NCI-H1417 treated with DMSO at 0.1 percent for 48 hours (cell line): Measurements from ENCODE around the gene SPATA24.
"Not testable (repeated sequence)": the region's sequence is repeated elsewhere in the genome, so short reads cannot be mapped to it uniquely, and the experiment has no call there.

Experiments
- DNase-seq: peaks from one replicate; lab custom pipeline; 2025; lab: John Stamatoyannopoulos, UW

The SPATA24 gene

DNA sequence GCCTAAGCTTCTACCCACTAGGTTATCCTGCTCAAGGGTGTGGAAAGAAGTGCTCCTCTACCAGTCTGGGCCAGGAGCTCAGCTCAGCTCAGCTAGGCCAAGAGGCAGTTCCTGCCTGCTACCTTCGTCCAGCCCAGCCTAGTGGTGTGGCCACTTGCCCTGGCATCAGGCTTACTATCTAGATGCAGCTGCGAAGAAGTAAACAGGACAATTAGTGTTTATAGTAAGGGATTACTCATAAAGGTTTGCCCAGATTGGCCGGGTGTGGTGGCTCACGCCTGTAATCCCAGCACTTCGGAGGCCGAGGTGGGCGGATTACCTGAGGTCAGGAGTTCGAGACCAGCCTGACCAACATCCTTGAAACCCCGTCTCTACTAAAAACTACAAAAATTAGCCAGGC is 12.8 kb upstream of the SPATA24 start:
- no peak for DNase-seq

DNA sequence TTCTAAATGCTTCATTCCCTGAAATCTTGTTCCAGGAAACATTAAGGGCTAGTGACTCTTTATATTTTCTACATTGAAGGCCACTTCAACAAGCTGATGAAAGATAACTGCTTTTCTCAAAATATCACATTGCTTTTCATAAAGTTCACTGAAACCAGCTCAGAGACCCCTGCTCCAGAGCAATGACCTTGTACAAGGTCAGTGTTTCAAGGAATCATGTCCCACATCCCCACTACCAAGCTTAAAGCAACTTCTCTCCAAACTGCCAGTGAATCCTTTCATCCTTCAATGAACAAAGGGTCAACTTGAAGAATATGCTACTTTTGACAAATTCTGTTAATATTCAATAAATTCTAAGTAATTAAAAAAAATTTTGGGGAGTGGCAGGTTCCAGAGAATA is 12.0 kb upstream of the SPATA24 start:
- DNase-seq = no peak

DNA sequence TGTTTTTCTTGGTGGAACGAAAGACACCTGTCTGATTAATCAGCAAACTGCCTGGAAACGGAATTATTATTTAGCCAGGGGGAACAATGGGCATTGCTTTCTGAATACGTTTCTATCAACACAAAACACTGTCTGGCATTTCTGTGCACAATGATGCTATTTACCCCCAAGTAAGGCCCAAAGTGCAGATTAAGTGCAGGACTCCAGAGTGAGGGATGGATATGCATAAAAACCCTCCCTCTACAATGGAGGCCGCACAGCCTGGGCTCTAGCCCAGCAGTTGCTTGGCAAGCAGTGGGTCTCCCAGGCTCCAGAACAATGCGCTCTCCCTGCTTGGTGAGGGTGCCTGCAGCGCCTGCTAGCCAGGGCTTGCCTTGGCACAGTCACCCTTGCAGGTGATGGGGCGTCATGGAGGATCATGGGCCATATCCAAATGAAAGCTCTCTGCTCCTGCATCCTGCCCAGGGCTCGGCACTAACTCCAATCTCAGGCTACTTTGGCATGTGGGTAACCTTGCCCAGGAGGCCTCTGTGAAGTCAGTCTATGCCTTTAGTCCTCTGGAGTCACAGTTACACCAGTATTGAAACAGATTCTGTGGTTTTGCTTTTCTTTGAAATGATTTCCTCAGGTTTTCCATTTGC is 11.5 kb upstream of the SPATA24 start:
- no peak for DNase-seq

DNA sequence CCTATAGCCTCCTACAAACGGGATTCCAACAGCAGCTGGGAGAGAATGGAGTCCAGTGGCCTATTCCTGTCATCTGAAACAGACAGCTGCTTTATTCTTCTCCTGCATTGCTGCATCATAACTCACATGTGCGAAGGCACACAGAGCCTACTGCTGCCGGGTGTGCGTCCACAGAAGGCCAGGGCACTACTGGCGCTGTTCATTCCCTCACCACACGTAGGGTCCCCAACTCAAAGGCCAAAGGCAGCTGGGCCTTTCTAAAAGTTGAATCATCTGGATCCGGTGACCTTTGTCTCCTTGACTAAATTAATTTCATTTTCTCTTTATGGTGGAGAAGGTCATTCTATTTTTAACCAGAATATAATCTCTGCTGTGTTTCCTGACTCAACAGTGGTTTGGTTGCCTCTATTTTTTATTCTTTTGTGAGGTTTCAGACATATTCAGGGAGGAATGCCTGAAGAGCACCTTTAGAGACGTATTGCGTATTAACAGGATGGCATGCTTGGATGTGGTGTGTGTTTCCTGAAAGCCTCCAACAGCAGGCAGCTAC is 10.8 kb upstream of the SPATA24 start:
- no peak for DNase-seq

DNA sequence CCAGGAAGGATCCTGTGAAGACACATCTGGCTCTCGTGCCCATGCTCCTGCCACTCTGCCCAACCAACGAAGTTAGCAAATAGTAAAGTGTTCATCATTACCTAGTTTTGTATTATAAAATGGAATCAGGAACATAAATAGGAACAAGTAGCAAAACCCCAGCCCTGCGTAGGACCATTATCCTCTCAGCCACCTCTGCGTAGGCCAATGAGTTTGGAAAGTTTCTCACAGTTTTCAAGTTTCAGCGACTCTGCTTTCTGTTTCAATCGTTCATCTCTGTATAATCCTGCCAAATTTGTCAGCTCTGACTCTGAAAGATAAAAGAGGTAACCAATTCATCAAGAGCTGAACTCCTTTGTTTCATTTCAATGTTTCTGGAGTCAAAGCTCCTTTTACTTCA is 10.1 kb upstream of the SPATA24 start:
- DNase-seq = no peak

DNA sequence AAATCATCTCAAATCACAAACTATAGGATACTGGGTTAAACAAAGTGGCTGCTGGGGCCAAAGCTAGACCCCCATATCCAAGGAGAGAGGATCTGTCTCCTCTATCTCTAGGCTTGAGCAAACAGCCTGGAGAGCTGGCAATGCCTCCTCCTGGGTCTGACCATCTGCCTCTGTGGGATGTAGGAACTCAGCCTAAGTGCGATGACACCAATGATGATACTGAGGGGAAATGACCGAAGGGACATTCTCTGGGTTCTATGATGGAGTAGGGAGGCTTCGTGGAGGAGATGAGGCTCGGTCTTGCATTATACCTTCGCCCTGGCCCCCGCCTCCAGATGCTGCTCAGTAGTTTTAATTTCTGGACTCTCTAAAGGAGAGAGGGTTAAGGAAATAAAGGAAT is 9.3 kb upstream of the SPATA24 start:
- DNase-seq = no peak

DNA sequence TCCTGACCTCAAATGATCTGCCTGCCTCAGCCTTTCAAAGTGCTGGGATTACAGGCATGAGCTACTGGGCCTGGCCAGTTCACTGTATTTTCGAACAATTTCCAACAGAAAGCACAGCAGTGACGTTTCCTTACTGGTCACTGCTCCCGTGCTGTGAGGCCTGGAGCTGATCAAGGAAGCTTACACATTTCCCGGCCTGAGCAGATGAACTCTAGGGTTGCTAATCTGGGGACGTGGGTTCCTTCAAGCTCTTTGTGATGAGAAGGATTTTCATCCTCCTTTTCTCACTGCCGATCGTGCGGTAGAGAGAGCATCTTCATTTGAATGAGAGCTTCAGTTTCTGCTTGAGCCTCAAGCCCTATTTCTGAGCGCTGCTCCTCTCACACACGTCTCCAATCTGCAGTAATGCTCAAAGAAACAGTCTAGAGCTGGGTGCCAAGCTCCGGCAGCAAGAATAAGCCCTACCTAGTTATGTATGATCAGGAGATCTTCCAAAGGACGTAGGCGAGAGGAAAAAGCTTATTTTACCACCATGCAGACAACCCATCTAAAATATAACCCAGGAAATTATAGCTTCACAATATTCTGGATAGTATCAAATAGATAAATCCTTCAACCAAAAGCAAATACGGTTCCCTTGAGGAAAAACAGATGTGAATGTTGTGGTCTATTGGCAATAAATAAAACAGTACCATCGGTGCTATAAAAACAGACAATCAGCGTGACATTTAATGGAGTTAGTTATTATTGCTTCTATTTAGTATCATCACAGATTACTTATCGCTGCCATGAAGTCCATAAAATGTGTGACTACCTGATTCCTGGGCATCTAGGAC is 7.3 kb upstream of the SPATA24 start:
- DNase-seq = no peak

DNA sequence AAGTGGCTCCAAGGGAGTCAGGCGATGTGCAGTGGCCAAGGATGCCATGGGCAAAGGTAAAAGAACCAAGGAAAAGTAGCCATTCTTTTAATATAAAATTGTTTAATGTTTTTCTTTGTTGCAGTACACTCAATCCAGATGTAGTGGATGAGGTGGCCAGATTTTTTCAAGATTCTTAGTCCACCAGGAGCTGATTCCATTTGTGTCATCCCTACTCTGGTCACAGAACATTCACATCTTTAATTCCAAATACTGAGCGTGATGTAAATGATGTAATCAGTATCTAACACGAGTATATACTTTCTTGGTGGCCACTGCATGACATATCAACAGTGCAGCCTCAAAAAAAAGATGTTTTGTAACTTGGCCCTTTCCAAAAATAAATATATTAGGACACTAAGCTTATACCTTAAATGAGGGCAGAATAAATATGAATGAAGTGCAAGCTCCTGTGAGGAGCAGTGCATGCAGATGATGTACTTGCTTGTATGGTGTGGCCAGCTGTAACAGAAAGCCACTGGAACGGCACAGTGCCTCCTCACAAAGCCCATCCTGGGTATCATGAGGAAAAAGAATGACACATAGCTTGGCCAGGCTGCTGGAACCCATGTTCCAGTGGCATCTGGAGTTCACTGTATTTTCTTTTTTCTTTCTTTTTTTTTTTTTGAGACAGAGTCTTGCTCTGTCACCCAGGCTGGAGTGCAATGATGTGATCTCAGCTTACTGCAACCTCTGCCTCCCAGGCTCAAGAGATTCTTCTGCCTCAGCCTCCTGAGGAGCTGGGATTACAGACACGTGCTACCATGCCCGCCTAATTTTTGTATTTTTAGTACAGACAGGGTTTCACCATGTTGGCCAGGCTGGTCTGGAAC is 6.5 kb upstream of the SPATA24 start:
- no peak for DNase-seq

DNA sequence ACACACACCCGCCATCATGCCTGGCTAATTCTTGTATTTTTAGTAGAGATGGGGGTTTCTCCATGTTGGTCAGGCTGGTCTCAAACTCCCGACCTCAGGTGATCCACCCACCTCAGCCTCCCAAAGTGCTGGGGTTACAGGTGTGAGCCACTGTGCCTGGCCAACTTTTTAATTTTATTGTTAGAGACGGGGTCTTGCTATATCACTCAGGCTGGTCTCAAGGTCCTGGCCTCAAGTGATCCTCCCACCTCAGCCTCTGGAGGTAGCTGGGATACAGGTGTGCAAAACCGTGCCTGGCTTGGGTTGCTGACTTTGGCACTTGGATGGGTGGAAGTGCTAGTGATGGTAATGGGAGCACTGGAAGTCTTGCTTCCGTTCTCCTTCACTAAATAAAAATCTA is 5.2 kb upstream of the SPATA24 start:
- not testable (repeated sequence) for DNase-seq

DNA sequence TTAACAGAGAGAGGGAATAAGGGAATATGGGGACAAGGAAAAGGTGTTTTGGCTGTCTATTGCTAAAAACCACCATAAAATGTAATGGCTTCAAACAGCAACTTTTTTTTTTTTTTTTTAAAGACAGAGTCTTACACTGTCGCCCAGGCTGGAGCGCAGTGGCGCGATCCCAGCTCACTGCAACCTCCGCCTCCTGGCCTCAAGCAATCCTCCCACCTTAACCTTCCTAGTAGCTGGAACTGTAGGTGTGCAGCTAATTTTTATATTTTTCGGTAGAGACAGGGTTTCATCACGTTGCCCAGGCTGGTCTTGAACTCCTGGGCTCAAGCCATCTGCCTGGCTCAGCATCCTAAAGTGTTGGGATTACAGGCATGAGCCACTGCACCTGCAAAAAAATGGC is 4.3 kb upstream of the SPATA24 start:
- DNase-seq = no peak

DNA sequence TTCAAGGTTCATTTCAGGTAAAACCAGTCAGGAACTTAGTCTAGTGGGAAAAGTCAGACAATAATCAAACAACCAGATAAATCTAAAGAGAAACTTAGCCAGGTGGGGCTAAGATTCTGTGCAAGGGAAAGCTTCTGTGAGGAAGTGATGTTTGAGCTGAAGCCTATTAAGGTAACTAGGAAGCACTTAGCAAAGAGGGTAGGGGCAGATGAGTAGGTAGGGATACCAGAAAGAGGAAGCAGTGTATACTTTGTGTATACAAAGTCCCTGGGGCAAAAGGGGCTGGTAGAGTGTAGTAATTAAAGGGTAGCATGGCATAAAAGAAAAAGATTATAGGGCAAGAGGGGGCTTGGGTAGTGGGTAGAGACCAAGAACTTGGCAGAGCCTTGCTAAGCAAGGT is 3.6 kb upstream of the SPATA24 start:
- DNase-seq = no peak

DNA sequence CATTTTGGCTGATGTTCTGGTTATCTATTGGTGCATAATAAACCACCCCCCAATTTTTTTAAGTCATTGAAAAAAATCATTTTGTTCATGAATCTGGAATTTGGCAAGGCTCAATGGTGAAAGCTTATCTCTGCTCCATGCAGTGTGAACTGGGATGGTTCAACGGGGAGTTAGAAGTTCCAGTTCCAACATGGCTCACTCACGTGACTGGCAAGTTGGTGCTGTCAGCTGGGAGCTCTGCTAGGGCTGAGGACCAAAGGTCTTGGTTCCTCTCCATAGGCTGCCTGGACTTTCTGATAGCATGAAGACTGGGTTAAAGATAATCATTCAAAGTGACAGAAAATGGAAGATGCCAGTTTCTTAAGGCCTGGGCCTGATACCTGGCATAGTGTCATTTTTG is 3.1 kb upstream of the SPATA24 start:
- DNase-seq = no peak

DNA sequence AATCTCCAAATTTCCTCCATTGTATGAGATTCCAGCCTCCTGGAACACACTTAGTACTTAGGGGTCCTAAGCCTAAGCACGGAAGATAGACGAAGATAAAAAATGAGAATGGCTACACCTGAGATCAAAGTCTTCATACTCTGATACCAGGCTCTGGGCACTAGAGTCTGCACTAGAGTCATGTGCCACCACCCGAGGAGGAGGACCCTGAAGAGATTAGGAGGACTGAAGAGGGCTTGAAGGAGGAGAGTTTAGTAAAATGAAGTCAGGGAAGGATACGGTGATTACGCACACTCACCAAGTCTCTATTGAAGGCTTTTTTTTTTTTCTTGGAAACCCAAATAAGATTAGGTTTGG is 573 bp upstream of the SPATA24 start:
- DNase-seq = no peak

DNA sequence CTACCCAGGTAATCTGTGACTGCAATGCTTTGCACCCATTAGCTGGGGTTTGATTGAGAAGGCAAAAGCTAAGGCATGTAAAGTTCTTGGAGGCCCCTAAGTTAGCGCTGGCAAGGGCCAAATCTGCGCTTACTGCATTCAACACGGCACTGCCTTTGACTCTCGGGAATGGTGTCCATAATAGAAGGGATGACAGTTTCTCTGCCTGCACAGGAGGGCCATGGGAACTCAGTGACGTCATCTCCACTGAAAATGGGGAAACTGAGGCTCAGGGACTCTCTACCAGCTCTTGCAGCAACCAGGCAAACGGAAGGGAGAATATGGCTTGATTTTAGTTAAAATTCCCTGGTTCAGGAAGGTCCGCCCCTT is 487 bp downstream of the SPATA24 start:
- no peak for DNase-seq

DNA sequence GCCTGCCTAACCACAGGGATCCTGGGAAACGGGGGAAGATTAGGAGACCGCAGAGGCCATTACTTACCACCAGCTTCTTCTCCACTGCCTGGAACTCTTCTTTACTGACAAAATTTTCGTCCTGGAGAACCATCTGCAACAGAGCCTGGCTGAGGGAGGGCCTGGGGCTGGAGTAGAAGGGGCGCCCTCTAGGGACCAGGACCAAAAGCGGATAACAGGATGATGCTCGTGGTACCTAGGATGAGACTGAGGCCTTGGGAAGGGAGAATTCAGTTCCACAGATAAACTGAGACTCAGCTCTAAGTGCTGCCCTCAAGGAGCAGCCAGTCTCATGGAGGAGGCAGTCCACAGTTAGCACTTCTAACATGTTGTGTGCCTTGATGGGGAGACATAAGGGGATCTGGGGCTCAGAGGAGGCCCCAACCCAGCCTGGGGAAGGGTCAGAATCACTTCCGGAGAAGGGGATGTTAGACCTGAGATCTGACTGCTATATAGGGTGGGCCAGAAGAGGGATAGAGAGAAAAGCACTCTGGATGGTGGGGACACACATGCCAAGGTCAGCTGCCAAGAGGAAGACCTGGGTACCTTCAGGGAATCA is 1.2 kb downstream of the SPATA24 start:
- DNase-seq = no peak

DNA sequence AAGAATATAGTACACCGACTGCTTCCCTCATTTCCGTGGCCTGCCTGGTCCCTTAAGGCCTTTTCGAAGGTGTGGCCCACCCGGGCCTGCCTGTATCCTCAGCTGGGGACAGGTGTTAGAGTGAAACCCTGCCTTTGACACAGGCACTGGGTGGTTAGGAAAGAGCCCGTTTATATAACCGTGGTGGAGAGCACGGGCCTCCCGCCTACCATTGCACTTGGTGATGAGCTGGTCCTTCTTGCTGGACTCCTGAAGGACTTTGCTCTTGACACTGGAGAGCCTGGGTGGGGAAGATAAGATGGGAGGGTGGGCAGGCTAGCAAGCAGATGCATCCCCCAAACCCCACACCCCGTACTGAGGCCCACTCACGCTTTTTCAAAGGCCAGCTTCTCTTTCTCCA is 2.3 kb downstream of the SPATA24 start:
- no peak for DNase-seq

DNA sequence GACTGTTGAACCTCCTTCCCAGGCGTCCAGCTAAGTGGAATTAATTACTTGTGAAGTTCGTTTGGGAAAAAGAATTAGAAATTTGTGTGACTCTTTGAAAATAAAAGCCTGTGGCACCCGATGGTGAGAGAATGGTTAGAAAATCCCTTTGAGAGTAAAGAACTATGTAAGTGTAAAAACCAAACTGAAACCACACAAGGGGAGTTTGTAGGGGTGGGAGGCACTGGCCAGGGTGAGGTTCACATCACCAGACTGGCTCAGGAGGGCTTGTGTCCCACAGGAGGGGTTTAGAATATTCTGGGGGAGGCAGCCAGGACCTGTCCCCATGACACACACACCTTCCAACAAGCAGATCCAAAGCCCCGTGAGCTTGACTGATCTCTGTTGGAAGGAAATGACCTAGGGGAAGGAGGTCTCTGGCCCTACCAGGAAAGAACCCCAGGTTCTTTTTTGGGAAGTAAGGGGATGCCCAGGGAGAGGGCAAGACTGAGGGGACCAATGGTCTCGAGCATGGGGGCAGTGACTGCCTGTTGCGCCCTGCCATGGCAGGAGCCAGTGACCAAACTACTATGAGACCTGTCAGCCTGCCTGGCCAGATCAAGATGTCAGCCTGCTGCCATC is 4.3 kb downstream of the SPATA24 start:
- DNase-seq = no peak

DNA sequence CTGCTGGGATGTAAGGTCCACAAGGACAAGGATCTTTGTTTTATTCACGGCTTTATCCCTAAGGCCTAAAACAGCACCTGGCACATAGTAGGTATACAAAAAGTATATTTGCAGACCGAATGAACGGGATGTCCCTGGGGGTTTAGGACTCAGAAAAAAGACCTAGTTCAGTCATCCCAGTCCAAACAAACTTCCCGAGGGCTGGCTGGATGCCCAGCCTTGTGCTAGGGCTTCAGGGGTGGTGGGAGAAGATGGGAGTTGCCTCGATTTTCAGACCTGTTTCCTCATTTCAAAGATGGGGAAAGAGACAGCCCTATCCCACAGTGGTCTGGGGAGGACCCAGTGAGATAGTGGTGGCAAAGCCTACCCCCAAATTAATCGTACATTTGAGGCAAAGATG is 6.0 kb downstream of the SPATA24 start:
- DNase-seq = no peak

DNA sequence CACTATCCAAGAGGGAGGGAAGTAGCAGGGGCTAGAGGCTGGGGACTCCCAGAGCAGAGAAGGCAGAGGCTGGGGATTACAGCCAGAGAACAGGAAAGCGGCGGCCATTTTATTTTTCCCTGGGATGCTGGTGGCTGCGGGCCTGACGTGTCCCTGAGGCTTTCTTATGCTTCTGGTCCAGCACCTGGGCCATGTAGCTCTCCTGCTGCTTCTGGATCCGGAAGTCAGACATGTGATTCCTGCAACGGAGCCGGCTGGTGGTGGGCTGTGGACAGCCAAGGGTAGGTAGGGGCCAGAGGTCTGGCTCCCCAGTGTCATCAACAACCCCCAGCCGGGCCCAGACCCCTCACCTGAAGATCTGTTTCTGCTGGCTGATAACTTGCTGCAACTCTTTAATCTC is 7.2 kb downstream of the SPATA24 start:
- DNase-seq = no peak

DNA sequence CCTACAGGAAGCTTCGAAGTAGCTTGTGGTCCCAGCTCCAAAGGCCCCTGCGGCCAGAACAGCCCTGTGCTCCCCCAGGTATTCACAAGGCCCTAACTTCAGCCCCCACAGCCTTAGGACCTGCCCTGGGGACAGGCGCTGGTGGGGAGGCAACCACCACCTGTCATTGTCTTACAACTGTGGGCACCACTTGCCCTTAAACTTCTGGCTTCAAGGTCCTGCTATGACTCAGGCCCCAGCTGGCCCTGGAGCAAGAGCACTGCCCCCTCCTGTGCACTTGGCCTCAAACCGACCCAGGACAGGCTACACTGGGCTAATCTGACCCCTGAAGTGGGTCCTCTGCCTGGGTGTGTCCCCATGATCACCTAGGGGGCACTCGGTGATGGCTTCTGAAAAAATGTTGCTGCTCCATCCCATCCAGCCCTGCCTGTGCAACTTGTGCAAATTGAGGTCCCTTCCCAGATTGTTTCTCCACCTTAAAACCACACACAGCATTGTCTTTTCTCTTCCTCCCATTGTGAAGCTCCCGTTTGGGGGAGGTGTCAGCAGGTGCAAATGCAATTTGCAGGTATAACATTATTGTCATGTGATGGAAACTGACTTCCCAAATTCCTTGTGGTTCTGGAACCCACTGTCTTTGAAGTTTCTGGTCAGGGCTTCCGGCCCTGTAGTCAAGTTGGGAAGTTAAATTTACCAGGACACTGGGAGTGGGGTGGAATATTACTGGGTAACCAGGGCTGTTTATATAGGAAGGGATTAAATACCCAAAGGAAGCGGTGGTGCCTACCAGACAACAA is 7.8 kb downstream of the SPATA24 start:
- no peak for DNase-seq
